Right atrium auricular region (tissue), 2 donors: Measurements from ENCODE around the gene PRSS48. TPM values are rescaled to one million over a fixed set of nuclear protein-coding genes. Genes with fewer than 3 reads are reported as not detected.

Source experiments
- DNase-seq: peaks from one replicate; pipeline ENCODE4 v3.0.0-alpha.2; 2019; ENCODE audit warnings: low spot score
- H3K27ac ChIP-seq, 2 donors: fragments of 200-600 bp; sonication (generic); 1 replicate in 1 of 2; 2 replicates in 1 of 2; pipeline ENCODE4 v1.5.1; 2016 to 2019
- H3K27me3 ChIP-seq, 2 donors: fragments of 200-600 bp; sonication (generic); one replicate each; pipeline versions ENCODE4 v1.5.1 to v1.6.0; 2017 to 2019
- H3K36me3 ChIP-seq: fragments of 200-600 bp; sonication (generic); one replicate; pipeline ENCODE4 v1.5.1; 2016
- H3K4me1 ChIP-seq, 2 donors: fragments of 200-600 bp; sonication (generic); one replicate each; pipeline versions ENCODE4 v1.5.1 to v1.6.0; 2017 to 2019
- H3K4me3 ChIP-seq, 2 donors: fragments of 200-600 bp; sonication (generic); 1 replicate in 1 of 2; 2 replicates in 1 of 2; pipeline ENCODE4 v1.5.1; 2017 to 2019; ENCODE audit warnings: mild to moderate bottlenecking in 1 of 2, moderate library complexity in 1 of 2
- H3K9me3 ChIP-seq, 2 donors: fragments of 200-600 bp; sonication (generic); one replicate each; pipeline ENCODE4 v1.5.1; 2019
- total RNA-seq, 2 donors: library from RNA; depleted of rRNA; stranded (reverse); fragments of >200 nt; gene quantifications; one replicate each; pipeline ENCODE4 v1.1.0, GENCODE V29; 2016
- TF ChIP-seq, protein P1 (sequence below), 2 donors: fragments of 200-600 bp; sonication (generic); IDR thresholded peaks; one replicate each; pipeline ENCODE4 v1.5.1; 2019; ENCODE audit warnings: antibody characterized with exemption in 2 of 2

Gene PRSS48
- total RNA-seq, 2 donors from 2014 or later: not detected

DNA sequence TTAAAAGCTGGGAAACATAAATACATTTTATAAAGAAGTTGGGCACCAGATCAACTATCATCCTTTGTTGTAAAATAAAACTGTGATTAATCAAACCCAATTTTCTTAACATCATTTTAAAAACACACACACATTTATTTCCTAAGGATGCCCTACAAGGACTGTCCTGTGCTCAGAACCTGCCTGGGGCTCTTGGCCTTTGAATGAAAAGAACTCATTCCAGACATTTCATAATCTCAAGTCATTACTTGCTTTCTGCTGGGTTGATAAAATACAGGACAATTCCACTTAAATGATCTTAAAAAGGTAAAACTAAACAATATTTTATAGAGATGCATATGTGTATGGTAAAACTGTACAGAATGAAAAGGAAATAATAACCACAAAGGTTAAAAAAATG, 45.6 kb downstream of the PRSS48 start:
- TF ChIP-seq, protein P1, sequence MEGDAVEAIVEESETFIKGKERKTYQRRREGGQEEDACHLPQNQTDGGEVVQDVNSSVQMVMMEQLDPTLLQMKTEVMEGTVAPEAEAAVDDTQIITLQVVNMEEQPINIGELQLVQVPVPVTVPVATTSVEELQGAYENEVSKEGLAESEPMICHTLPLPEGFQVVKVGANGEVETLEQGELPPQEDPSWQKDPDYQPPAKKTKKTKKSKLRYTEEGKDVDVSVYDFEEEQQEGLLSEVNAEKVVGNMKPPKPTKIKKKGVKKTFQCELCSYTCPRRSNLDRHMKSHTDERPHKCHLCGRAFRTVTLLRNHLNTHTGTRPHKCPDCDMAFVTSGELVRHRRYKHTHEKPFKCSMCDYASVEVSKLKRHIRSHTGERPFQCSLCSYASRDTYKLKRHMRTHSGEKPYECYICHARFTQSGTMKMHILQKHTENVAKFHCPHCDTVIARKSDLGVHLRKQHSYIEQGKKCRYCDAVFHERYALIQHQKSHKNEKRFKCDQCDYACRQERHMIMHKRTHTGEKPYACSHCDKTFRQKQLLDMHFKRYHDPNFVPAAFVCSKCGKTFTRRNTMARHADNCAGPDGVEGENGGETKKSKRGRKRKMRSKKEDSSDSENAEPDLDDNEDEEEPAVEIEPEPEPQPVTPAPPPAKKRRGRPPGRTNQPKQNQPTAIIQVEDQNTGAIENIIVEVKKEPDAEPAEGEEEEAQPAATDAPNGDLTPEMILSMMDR (IDR thresholded peaks at IDR 0.05): no peak
- Histone ChIP-seq H3K27me3 (no peaks in the 10 kb centered on the region), H3K9me3 (no peaks in the 10 kb centered on the region), H3K36me3 (no peaks in the 10 kb centered on the region), H3K4me3 (no peak overlapping the region), H3K4me1 (peaks cover 0 to 45% of the 10 kb centered on the region in 2 donors), H3K27ac (peak overlapping the region; percentile 87 to 96)
- no peak for DNase-seq

DNA sequence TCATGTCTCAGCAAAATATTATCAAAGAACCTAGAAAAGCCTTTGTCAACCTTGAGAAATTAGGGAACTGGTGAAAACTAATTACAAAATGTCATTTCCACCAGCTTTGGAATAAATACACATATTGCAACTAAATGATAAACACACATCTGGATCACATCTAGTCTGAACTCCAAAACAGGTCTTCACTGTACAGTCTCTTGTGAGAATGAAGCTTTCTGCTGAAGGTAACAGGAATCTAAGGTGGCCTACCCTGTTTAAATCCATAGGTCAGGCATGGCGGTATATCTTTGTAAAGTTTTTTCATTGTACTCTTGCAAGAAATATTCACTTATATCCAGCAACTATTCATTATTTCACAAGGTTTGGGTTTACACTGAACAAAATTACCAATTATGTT, 46.7 kb downstream of the PRSS48 start:
- peak overlapping the region; percentile 87 to 96 for H3K27ac ChIP-seq
- DNase-seq: no peak
- peaks cover 0 to 38% of the 10 kb centered on the region in 2 donors for H3K4me1 ChIP-seq
- TF ChIP-seq, protein P1 (IDR thresholded peaks at IDR 0.05): no peak
- H3K36me3 ChIP-seq: no peaks in the 10 kb centered on the region
- H3K9me3 ChIP-seq: no peaks in the 10 kb centered on the region
- H3K4me3 ChIP-seq: peak overlapping the region; percentile 73 to 77
- H3K27me3 ChIP-seq: no peaks in the 10 kb centered on the region

DNA sequence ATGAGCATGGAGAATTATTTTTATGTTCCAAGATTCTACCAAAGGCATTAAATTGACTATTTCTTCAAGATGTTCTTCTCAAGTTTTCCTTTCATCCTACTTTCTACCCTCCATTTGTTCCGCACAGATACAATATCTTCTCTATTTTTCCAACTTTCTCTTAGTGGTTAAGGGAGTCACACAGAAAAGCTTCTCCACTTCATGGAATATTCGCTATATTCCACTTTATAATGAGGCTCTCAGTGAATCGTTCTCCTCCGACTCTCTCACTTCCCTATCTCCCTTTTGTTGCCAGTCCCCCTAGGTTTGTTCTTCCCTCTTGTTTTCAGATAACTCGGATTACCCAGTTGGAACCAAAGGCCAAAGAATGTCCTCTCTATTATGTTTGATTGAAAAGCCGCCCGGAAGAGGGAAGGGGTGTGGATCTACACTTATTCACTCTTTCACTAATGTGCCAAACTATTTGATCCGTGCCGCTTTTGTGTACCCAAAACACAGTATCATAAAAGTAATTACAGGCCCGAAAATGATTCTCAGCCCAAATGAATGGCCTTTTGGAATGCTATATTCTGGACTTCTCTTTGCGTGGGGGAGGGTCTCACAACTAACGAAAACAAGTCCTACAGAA, 47.3 kb downstream of the PRSS48 start:
- H3K36me3 ChIP-seq: no peaks in the 10 kb centered on the region
- H3K9me3 ChIP-seq: no peaks in the 10 kb centered on the region
- peak overlapping the region; percentile 87 to 96 for H3K27ac ChIP-seq
- TF ChIP-seq, protein P1 (IDR thresholded peaks at IDR 0.05): no peak
- H3K4me1 ChIP-seq: peaks cover 0 to 34% of the 10 kb centered on the region in 2 donors
- H3K4me3 ChIP-seq: peak overlapping the region; percentile 73 to 77
- H3K27me3 ChIP-seq: no peaks in the 10 kb centered on the region
- no peak for DNase-seq

DNA sequence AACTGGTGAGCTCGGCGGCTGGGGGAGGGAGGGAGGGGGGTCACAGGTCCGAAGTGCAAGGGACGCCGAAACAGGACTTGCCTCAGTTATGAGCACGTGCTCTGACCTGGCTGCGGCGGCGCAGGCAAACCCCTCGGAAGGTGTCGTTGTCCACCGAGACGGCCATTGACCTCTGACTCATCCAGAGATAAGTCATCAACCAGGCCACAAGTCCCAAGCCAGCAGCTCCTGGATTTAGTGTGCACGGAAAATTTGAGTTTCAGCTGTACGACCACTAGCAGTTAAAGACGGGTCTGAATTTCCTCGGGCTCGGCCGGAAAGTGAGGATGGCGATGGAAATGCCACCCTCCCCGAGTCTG, 47.8 kb downstream of the PRSS48 start:
- Histone ChIP-seq H3K4me1 (peaks cover 0 to 34% of the 10 kb centered on the region in 2 donors), H3K9me3 (no peaks in the 10 kb centered on the region), H3K4me3 (peak overlapping the region; percentile 73 to 77), H3K36me3 (no peaks in the 10 kb centered on the region), H3K27me3 (no peaks in the 10 kb centered on the region), H3K27ac (peak overlapping the region; percentile 87 to 96)
- DNase-seq: peak; percentile 83
- TF ChIP-seq, protein P1 (IDR thresholded peaks at IDR 0.05): no peak

DNA sequence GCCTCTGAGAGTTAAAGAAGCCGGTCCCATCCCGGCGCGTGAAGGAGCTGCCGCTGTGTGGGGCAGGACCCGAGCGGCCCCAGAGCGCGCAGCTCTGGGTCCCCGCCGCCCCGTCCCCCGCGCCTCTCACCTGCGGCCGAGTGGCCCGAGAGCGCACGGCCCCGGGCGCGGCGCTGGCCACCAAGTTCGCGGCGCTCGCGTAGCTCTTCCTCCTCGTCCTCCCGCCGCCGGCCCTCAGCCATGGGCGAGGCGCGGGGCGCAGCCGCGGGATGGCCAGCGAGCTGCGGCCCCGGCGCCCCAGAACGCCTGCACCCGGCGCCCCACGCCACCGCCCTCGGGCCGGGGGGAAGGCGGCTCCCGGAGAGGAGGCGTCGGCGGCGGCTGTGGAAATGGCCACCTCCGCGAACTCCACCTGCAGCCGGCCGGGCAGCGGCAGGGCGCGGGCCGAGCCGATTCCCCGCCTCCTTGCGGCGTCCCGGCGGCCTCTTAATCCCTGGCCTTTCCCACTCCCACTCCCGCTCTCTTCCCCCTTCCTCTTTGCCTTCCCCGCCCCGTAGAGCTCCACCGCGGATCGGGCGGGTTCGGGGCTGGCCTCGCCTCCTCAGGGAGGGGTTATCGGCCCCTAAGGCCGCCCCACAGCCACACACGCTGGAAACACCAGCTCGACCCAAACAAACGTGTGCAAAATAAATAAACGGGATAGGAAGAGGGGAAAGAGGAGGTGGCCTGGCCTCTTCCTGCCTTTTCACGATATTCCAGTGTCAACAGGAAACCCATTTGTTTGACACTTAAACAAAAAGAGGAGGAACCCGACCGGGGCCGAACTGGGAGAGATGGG, 48.4 kb downstream of the PRSS48 start, which contains the start of gene SH3D19:
Gene SH3D19 (minus strand): TSS at position 495 of the 838 bp plus-strand sequence. CDS start 253 bp downstream, at position 242.
- H3K4me1 ChIP-seq: peaks cover 0 to 34% of the 10 kb centered on the region in 2 donors

More for the DNA sequence above, 48.4 kb downstream of the PRSS48 start, which contains the start of gene SH3D19:
- DNase-seq: peak; percentile 64
- TF ChIP-seq, protein P1 (IDR thresholded peaks at IDR 0.05): no peak
- Histone ChIP-seq H3K36me3 (no peaks in the 10 kb centered on the region), H3K27ac (peak within 1 kb of the TSS; percentile 87 to 96), H3K4me3 (peak within 1 kb of the TSS; percentile 73 to 77), H3K27me3 (no peaks in the 10 kb centered on the region), H3K9me3 (no peaks in the 10 kb centered on the region)
